Fibroblast of pulmonary artery (primary cell): ENCODE measurements around the gene NUDT3.
"Not testable (repeated sequence)": the region's sequence is repeated elsewhere in the genome, so short reads cannot be mapped to it uniquely, and the experiment has no call there.

Experiments used
- DNase-seq: peaks from one replicate; pipeline ENCODE4 v3.0.0-alpha.2; 2010; ENCODE audit warnings: low read depth
- H3K4me3 ChIP-seq: replicated peaks from 2 replicates; pipeline ENCODE4 v1.5.1; 2011; ENCODE audit warnings: low read depth, mild to moderate bottlenecking, control low read depth, low read length, moderate library complexity
- CTCF ChIP-seq: IDR thresholded peaks from 2 replicates; pipeline ENCODE4 v1.5.1; 2011; ENCODE audit warnings: mild to moderate bottlenecking, control low read depth, low read length, inconsistent platforms; ENCODE audit errors: missing control alignments

NUDT3 gene

GRCh38 chr6:34334796-34335416 lies 57.6 kb downstream of the NUDT3 start:
- no peak overlapping the region for H3K4me3 ChIP-seq
- TF ChIP-seq CTCF, result no peak
- DNase-seq, result no peak

GRCh38 chr6:34333858-34334257 lies 58.6 kb downstream of the NUDT3 start:
- DNase-seq, result no peak
- H3K4me3 ChIP-seq, result no peak overlapping the region
- no peak for TF ChIP-seq CTCF

GRCh38 chr6:34332251-34333198 lies 59.9 kb downstream of the NUDT3 start:
- DNase-seq, result no peak
- no peak overlapping the region for H3K4me3 ChIP-seq
- no peak for TF ChIP-seq CTCF

- no peak overlapping the region for H3K4me3 ChIP-seq
- TF ChIP-seq CTCF, result no peak
- DNase-seq, result peak; percentile 65
These were observed 61.0 kb downstream of the NUDT3 start for GRCh38 chr6:34331371-34332050.

GRCh38 chr6:34329814-34330213 lies 62.7 kb downstream of the NUDT3 start:
- not testable (repeated sequence) for DNase-seq, H3K4me3 ChIP-seq

GRCh38 chr6:34328969-34329368 lies 63.5 kb downstream of the NUDT3 start:
- TF ChIP-seq CTCF, result no peak
- DNase-seq, result no peak
- no peak overlapping the region for H3K4me3 ChIP-seq

- not testable (repeated sequence) for DNase-seq, H3K4me3 ChIP-seq
These were observed 64.9 kb downstream of the NUDT3 start for GRCh38 chr6:34327313-34328205.
